ENCODE results near the gene NAGA.
"Not testable (repeated sequence)": the region's sequence is repeated elsewhere in the genome, so short reads cannot be mapped to it uniquely, and the experiment has no call there.

DNA sequence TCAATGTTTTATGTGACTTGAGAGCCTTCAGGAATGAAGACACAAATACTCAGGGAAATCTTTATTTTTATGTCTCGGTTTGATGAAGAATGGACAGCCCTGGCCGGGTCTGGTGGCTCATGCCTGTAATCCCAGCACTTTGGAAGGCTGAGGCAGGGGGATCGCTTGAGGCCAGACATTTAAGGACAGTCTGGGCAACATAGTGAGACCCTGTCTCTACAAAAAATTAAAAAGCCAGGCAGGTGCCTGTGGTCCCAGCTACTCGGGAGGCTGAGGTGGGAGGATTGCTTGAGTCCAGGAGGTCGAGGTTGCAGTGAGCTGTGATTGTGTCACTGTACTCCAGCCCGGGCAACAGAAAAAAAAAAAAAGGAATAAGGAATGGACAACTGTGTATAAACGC is 896 bp upstream of the NAGA start:
- TF ChIP-seq, protein P1, sequence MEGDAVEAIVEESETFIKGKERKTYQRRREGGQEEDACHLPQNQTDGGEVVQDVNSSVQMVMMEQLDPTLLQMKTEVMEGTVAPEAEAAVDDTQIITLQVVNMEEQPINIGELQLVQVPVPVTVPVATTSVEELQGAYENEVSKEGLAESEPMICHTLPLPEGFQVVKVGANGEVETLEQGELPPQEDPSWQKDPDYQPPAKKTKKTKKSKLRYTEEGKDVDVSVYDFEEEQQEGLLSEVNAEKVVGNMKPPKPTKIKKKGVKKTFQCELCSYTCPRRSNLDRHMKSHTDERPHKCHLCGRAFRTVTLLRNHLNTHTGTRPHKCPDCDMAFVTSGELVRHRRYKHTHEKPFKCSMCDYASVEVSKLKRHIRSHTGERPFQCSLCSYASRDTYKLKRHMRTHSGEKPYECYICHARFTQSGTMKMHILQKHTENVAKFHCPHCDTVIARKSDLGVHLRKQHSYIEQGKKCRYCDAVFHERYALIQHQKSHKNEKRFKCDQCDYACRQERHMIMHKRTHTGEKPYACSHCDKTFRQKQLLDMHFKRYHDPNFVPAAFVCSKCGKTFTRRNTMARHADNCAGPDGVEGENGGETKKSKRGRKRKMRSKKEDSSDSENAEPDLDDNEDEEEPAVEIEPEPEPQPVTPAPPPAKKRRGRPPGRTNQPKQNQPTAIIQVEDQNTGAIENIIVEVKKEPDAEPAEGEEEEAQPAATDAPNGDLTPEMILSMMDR (IDR thresholded peaks at IDR 0.05; ENCODE audit: extremely low read depth in 1 of 2, insufficient read depth in 1 of 2, low read depth in 1 of 2, low read length in 2 of 2) = not testable (repeated sequence)
- TF ChIP-seq EZH2 (IDR thresholded peaks at IDR 0.05; ENCODE audit: borderline replicate concordance, low read depth, low read length, severe bottlenecking); POLR2AphosphoS5 (IDR thresholded peaks at IDR 0.05; ENCODE audit: insufficient read depth, low read depth, low read length); POLR2A (IDR thresholded peaks at IDR 0.05; ENCODE audit: low read depth, low read length); JUN (IDR thresholded peaks at IDR 0.05; ENCODE audit: borderline replicate concordance, insufficient read depth, insufficient read length, low read depth); MYC (IDR thresholded peaks at IDR 0.05; ENCODE audit: low read depth, low read length); FOS (IDR thresholded peaks at IDR 0.05; ENCODE audit: borderline replicate concordance, insufficient read depth, low read length): not testable (repeated sequence)
- TF ChIP-seq, protein P2, sequence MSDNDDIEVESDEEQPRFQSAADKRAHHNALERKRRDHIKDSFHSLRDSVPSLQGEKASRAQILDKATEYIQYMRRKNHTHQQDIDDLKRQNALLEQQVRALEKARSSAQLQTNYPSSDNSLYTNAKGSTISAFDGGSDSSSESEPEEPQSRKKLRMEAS (IDR thresholded peaks at IDR 0.05; ENCODE audit: insufficient read depth, insufficient read length) = not testable (repeated sequence)

Measured in endothelial cell of umbilical vein (primary cell).